GM23338 (cell line): ENCODE measurements around the gene TMEM169. TPM values are rescaled to one million over a fixed set of nuclear protein-coding genes. Genes with fewer than 3 reads are reported as not detected.

Source experiments
- ATAC-seq: fragments of 200-7000 bp; cut with Tn5 transposase; 3 replicates; pipeline ENCODE4 v1.9.1; 2020
- DNase-seq: peaks from one replicate; pipeline ENCODE4 v3.0.0-alpha.2; 2015; ENCODE audit warnings: low spot score
- H2AFZ ChIP-seq: fragments of 200-600 bp; sonication (generic); 2 replicates; pipeline ENCODE4 v1.8.0; 2016; ENCODE audit warnings: antibody characterized with exemption, mild to moderate bottlenecking, moderate library complexity
- H3F3A ChIP-seq: fragments of 200-600 bp; sonication (generic); replicated peaks from 2 replicates; pipeline ENCODE4 v1.8.0; 2017; ENCODE audit warnings: antibody characterized with exemption, mixed run types, low read depth
- H3K27ac ChIP-seq: fragments of 200-600 bp; sonication (generic); 2 replicates; pipeline ENCODE4 v1.6.1; 2016; ENCODE audit warnings: low read depth
- H3K27me3 ChIP-seq: fragments of 200-600 bp; sonication (generic); 2 replicates; pipeline ENCODE4 v1.8.0; 2016; ENCODE audit warnings: mild to moderate bottlenecking, mixed run types, moderate library complexity; ENCODE audit not compliant: insufficient read depth
- H3K36me3 ChIP-seq: fragments of 200-600 bp; sonication (generic); 2 replicates; pipeline ENCODE4 v1.8.0; 2016; ENCODE audit warnings: mild to moderate bottlenecking; ENCODE audit not compliant: insufficient read depth
- H3K4me1 ChIP-seq: fragments of 200-600 bp; sonication (generic); 2 replicates; pipeline ENCODE4 v1.8.0; 2016; ENCODE audit warnings: mild to moderate bottlenecking, moderate library complexity; ENCODE audit not compliant: insufficient read depth
- H3K4me2 ChIP-seq: fragments of 200-600 bp; sonication (generic); 2 replicates; pipeline ENCODE4 v1.7.1; 2017; ENCODE audit warnings: mixed run types
- H3K4me3 ChIP-seq: fragments of 200-600 bp; sonication (generic); 2 replicates; pipeline ENCODE4 v1.6.1; 2016; ENCODE audit warnings: mixed run types
- H3K79me2 ChIP-seq: fragments of 200-600 bp; sonication (generic); replicated peaks from 2 replicates; pipeline ENCODE4 v1.8.0; 2017; ENCODE audit warnings: mild to moderate bottlenecking; ENCODE audit not compliant: insufficient read depth
- H3K9me2 ChIP-seq: fragments of 200-600 bp; sonication (generic); 2 replicates; pipeline ENCODE4 v1.8.0; 2017; ENCODE audit not compliant: insufficient read depth
- H4K20me1 ChIP-seq: fragments of 200-600 bp; sonication (generic); replicated peaks from 2 replicates; pipeline ENCODE4 v1.8.0; 2017; ENCODE audit warnings: mild to moderate bottlenecking; ENCODE audit not compliant: insufficient read depth
- H3K27ac Mint-ChIP-seq: 2 replicates; pipeline ENCODE4 v1.8.0; 2020; ENCODE audit warnings: inconsistent platforms, mild to moderate bottlenecking, moderate library complexity, mixed read lengths
- H3K27me3 Mint-ChIP-seq: 3 replicates; pipeline ENCODE4 v1.8.0; 2022; ENCODE audit warnings: low read depth, mild to moderate bottlenecking, moderate library complexity, mixed read lengths, inconsistent platforms; ENCODE audit not compliant: insufficient read depth, poor library complexity
- H3K36me3 Mint-ChIP-seq: 3 replicates; pipeline ENCODE4 v1.8.0; 2021; ENCODE audit warnings: low read depth, mild to moderate bottlenecking, inconsistent platforms, moderate library complexity, mixed read lengths
- H3K4me1 Mint-ChIP-seq: 3 replicates; pipeline ENCODE4 v1.8.0; 2020; ENCODE audit warnings: mild to moderate bottlenecking, inconsistent platforms, mixed read lengths
- H3K4me3 Mint-ChIP-seq: 3 replicates; pipeline ENCODE4 v1.8.0; 2021; ENCODE audit warnings: moderate library complexity, mild to moderate bottlenecking, inconsistent platforms, mixed read lengths
- H3K9me3 Mint-ChIP-seq: 3 replicates; pipeline ENCODE4 v1.8.0; 2020; ENCODE audit warnings: moderate library complexity, mild to moderate bottlenecking, inconsistent platforms, mixed read lengths
- CREB1 ChIP-seq: fragments of 250-450 bp; sonication (Bioruptor Pico); IDR thresholded peaks from 2 replicates; pipeline ENCODE4 v1.5.0; 2020; ENCODE audit warnings: low read depth, mild to moderate bottlenecking, moderate library complexity
- EZH2 ChIP-seq: fragments of 200-600 bp; sonication (generic); IDR thresholded peaks from one replicate; pipeline ENCODE4 v1.8.0; 2017; ENCODE audit warnings: antibody characterized with exemption, mild to moderate bottlenecking, low read depth; ENCODE audit not compliant: unreplicated experiment
- EZH2phosphoT487 ChIP-seq: fragments of 200-600 bp; sonication (generic); IDR thresholded peaks from one replicate; pipeline ENCODE4 v1.8.1; 2018; ENCODE audit warnings: antibody characterized with exemption; ENCODE audit not compliant: unreplicated experiment
- JUNB ChIP-seq: IDR thresholded peaks from one replicate; pipeline ENCODE4 v1.6.1; 2016; ENCODE audit warnings: antibody characterized with exemption; ENCODE audit not compliant: unreplicated experiment
- NANOG ChIP-seq: IDR thresholded peaks from 2 replicates; pipeline ENCODE4 v1.6.1; 2016; ENCODE audit warnings: antibody characterized with exemption, borderline replicate concordance
- POLR2AphosphoS5 ChIP-seq: IDR thresholded peaks from 2 replicates; pipeline ENCODE4 v1.6.1; 2016; ENCODE audit warnings: antibody characterized with exemption, low read depth
- REST ChIP-seq: IDR thresholded peaks from one replicate; pipeline ENCODE4 v1.6.1; 2018; ENCODE audit warnings: antibody characterized with exemption; ENCODE audit not compliant: unreplicated experiment
- STAT1 ChIP-seq: IDR thresholded peaks from one replicate; pipeline ENCODE4 v1.6.1; 2016; ENCODE audit warnings: antibody characterized with exemption; ENCODE audit not compliant: unreplicated experiment
- ZNF114 ChIP-seq: fragments of 250-450 bp; sonication (Bioruptor Pico); IDR thresholded peaks from 2 replicates; pipeline ENCODE4 v1.5.0; 2020; ENCODE audit warnings: mild to moderate bottlenecking, moderate library complexity
- ZNF331 ChIP-seq: fragments of 250-450 bp; sonication (Bioruptor Pico); IDR thresholded peaks from 2 replicates; pipeline ENCODE4 v1.5.0; 2020; ENCODE audit warnings: low read depth, mild to moderate bottlenecking, moderate library complexity
- ZNF462 ChIP-seq: fragments of 250-450 bp; sonication (Bioruptor Pico); IDR thresholded peaks from 2 replicates; pipeline ENCODE4 v1.5.0; 2020; ENCODE audit warnings: mild to moderate bottlenecking, moderate library complexity
- polyA plus RNA-seq: library from polyadenylated mRNA; unstranded; fragments of >200 nt; fragmentation: Nextera tagmentation; extraction: Ambion mirVana; gene quantifications from 2 replicates; pipeline ENCODE4 v1.2.1, GENCODE V29; 2016
- total RNA-seq: library from RNA; depleted of rRNA; stranded (reverse); fragments of >200 nt; shearing (Covaris generic); gene quantifications from 2 replicates; pipeline ENCODE4 v1.2.3, GENCODE V29; 2014
- TF ChIP-seq, protein P1 (sequence below): IDR thresholded peaks from 2 replicates; pipeline ENCODE4 v1.6.1; 2016; ENCODE audit warnings: antibody characterized with exemption
- TF ChIP-seq, protein P2 (sequence below), 2 experiments: fragments of 200-600 bp in 1 of 2; sonication (generic) in 1 of 2; conservative IDR thresholded peaks; 2 replicates each; pipeline versions ENCODE4 v1.5.1 to v1.6.1; 2016 to 2017; ENCODE audit warnings: antibody characterized with exemption in 2 of 2, low read depth in 2 of 2, mild to moderate bottlenecking in 2 of 2, moderate library complexity in 1 of 2

Gene TMEM169
- total and polyA plus RNA-seq, 2 experiments from 2014 or later = 1.4 to 3.9 TPM

- Mint-ChIP-seq H3K4me3 (no peak overlapping the region), H3K4me1 (peaks cover 8% of the 10 kb centered on the region), H3K9me3 (no peaks in the 10 kb centered on the region), H3K27me3 (no peaks in the 10 kb centered on the region), H3K27ac (no peak overlapping the region), H3K36me3 (peaks cover 69% of the 10 kb centered on the region)
- Histone ChIP-seq H3K9me2 (no peaks in the 10 kb centered on the region), H3K4me2 (no peak overlapping the region), H3K4me1 (no peaks in the 10 kb centered on the region; the same call in 1 of the 2 replicates), H3K36me3 (peaks cover 81% of the 10 kb centered on the region), H3F3A (peaks cover 4% of the 10 kb centered on the region), H3K4me3 (no peak overlapping the region), H4K20me1 (peaks cover 42% of the 10 kb centered on the region), H3K79me2 (peaks cover 91% of the 10 kb centered on the region), H2AFZ (no peak overlapping the region), H3K27me3 (no peaks in the 10 kb centered on the region), H3K27ac (peak overlapping the region; percentile 61)
- TF ChIP-seq EZH2phosphoT487 = no peak
- no peak for TF ChIP-seq JUNB
- no peak for TF ChIP-seq EZH2
- TF ChIP-seq, protein P1, sequence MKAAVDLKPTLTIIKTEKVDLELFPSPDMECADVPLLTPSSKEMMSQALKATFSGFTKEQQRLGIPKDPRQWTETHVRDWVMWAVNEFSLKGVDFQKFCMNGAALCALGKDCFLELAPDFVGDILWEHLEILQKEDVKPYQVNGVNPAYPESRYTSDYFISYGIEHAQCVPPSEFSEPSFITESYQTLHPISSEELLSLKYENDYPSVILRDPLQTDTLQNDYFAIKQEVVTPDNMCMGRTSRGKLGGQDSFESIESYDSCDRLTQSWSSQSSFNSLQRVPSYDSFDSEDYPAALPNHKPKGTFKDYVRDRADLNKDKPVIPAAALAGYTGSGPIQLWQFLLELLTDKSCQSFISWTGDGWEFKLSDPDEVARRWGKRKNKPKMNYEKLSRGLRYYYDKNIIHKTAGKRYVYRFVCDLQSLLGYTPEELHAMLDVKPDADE = no peak
- no peak for TF ChIP-seq CREB1 (CRISPR knock-in tag)
- no peak for TF ChIP-seq ZNF462 (CRISPR knock-in tag)
- TF ChIP-seq, protein P2, sequence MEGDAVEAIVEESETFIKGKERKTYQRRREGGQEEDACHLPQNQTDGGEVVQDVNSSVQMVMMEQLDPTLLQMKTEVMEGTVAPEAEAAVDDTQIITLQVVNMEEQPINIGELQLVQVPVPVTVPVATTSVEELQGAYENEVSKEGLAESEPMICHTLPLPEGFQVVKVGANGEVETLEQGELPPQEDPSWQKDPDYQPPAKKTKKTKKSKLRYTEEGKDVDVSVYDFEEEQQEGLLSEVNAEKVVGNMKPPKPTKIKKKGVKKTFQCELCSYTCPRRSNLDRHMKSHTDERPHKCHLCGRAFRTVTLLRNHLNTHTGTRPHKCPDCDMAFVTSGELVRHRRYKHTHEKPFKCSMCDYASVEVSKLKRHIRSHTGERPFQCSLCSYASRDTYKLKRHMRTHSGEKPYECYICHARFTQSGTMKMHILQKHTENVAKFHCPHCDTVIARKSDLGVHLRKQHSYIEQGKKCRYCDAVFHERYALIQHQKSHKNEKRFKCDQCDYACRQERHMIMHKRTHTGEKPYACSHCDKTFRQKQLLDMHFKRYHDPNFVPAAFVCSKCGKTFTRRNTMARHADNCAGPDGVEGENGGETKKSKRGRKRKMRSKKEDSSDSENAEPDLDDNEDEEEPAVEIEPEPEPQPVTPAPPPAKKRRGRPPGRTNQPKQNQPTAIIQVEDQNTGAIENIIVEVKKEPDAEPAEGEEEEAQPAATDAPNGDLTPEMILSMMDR (conservative IDR thresholded peaks at IDR 0.05; ENCODE audit: low read depth in 2 of 2) = no peak
- no peak for TF ChIP-seq ZNF114 (CRISPR knock-in tag)
- TF ChIP-seq NANOG = no peak
- TF ChIP-seq ZNF331 (CRISPR knock-in tag) = no peak
- TF ChIP-seq POLR2AphosphoS5 = no peak
- TF ChIP-seq STAT1 = no peak
- TF ChIP-seq REST = no peak
- DNase-seq (no peak), ATAC-seq (no peak)
Observed at GRCh38 chr2:216144857-216145256, 63.1 kb downstream of the TMEM169 start.
